Neural progenitor cell (in vitro differentiated cells): ENCODE measurements around the gene GPC4. TPM values are rescaled to one million over a fixed set of nuclear protein-coding genes. Genes with fewer than 3 reads are reported as not detected.

Experiments used
- DNase-seq: peaks from one replicate; pipeline ENCODE4 v3.0.0-alpha.2; 2016; ENCODE audit warnings: low spot score
- H2AFZ ChIP-seq: fragments of 200-600 bp; sonication (generic); replicated peaks from 2 replicates; pipeline ENCODE4 v1.6.1; 2016; ENCODE audit warnings: antibody characterized with exemption
- H3F3A ChIP-seq: fragments of 200-600 bp; sonication (generic); 2 replicates; pipeline ENCODE4 v1.6.1; 2016; ENCODE audit warnings: antibody characterized with exemption, low read depth
- H3K27ac ChIP-seq: fragments of 200-600 bp; sonication (generic); 2 replicates; pipeline ENCODE4 v1.5.1; 2016; ENCODE audit warnings: mild to moderate bottlenecking
- H3K27me3 ChIP-seq: fragments of 200-600 bp; sonication (generic); 2 replicates; pipeline ENCODE4 v1.6.1; 2016; ENCODE audit warnings: mild to moderate bottlenecking, moderate library complexity
- H3K36me3 ChIP-seq: fragments of 200-600 bp; sonication (generic); 2 replicates; pipeline ENCODE4 v1.5.1; 2016
- H3K4me1 ChIP-seq: fragments of 200-600 bp; sonication (generic); 2 replicates; pipeline ENCODE4 v1.6.1; 2016; ENCODE audit warnings: mixed run types
- H3K4me2 ChIP-seq: fragments of 200-600 bp; sonication (generic); 2 replicates; pipeline ENCODE4 v1.6.1; 2016
- H3K4me3 ChIP-seq: fragments of 200-600 bp; sonication (generic); 2 replicates; pipeline ENCODE4 v1.5.1; 2016
- H3K79me2 ChIP-seq: fragments of 200-600 bp; sonication (generic); 2 replicates; pipeline ENCODE4 v1.6.1; 2016; ENCODE audit warnings: low read depth
- H3K9ac ChIP-seq: fragments of 200-600 bp; sonication (generic); 2 replicates; pipeline ENCODE4 v1.6.1; 2016
- H3K9me3 ChIP-seq: fragments of 200-600 bp; sonication (generic); 2 replicates; pipeline ENCODE4 v1.5.1; 2016; ENCODE audit warnings: low read depth
- H4K20me1 ChIP-seq: fragments of 200-600 bp; sonication (generic); 2 replicates; pipeline ENCODE4 v1.6.1; 2016; ENCODE audit warnings: low read depth
- H3K27ac Mint-ChIP-seq: 3 replicates; pipeline ENCODE4 v1.8.0; 2021; ENCODE audit warnings: mixed read lengths
- H3K27me3 Mint-ChIP-seq: 2 replicates; pipeline ENCODE4 v1.8.0; 2022; ENCODE audit warnings: low read depth, mild to moderate bottlenecking, inconsistent platforms, moderate library complexity, mixed read lengths; ENCODE audit not compliant: insufficient read depth
- H3K36me3 Mint-ChIP-seq: 3 replicates; pipeline ENCODE4 v1.8.0; 2021; ENCODE audit warnings: mixed read lengths
- H3K4me1 Mint-ChIP-seq: 3 replicates; pipeline ENCODE4 v1.8.0; 2021; ENCODE audit warnings: mixed read lengths
- H3K4me3 Mint-ChIP-seq: 3 replicates; pipeline ENCODE4 v1.8.0; 2021; ENCODE audit warnings: mild to moderate bottlenecking, moderate library complexity, mixed read lengths
- H3K9me3 Mint-ChIP-seq: 3 replicates; pipeline ENCODE4 v1.8.0; 2020; ENCODE audit warnings: mixed read lengths
- CTCF ChIP-seq: fragments of 200-600 bp; sonication (generic); IDR thresholded peaks from 2 replicates; pipeline ENCODE4 v1.5.1; 2017; ENCODE audit warnings: antibody characterized with exemption, mild to moderate bottlenecking
- EZH2 ChIP-seq: fragments of 200-600 bp; sonication (generic); IDR thresholded peaks from 2 replicates; pipeline ENCODE4 v1.6.1; 2017; ENCODE audit warnings: antibody characterized with exemption, mild to moderate bottlenecking, moderate library complexity
- EZH2phosphoT487 ChIP-seq: fragments of 200-600 bp; sonication (generic); IDR thresholded peaks from 2 replicates; pipeline ENCODE4 v1.6.1; 2017; ENCODE audit warnings: antibody characterized with exemption
- total RNA-seq: library from RNA; depleted of rRNA; stranded (reverse); fragments of >200 nt; gene quantifications from 2 replicates; pipeline ENCODE4 v1.2.3, GENCODE V29; 2015; ENCODE audit warnings: low replicate concordance

Gene GPC4
- total RNA-seq, 1 donor from 2014 or later: 23.6 TPM

- no peak for DNase-seq
- Mint-ChIP-seq H3K36me3 (peaks cover 6% of the 10 kb centered on the region), H3K4me1 (peaks cover 33% of the 10 kb centered on the region)
Observed at GRCh38 chrX:133399411-133399810, 15.9 kb downstream of the GPC4 start.

GRCh38 chrX:133394765-133395164, 20.5 kb downstream of the GPC4 start:
- Mint-ChIP-seq H3K9me3 (no peaks in the 10 kb centered on the region), H3K27me3 (peaks cover 3% of the 10 kb centered on the region), H3K4me3 (no peak overlapping the region), H3K4me1 (peaks cover 52% of the 10 kb centered on the region), H3K36me3 (no peaks in the 10 kb centered on the region), H3K27ac (no peak overlapping the region)
- Histone ChIP-seq H3K4me2 (no peak overlapping the region), H3F3A (no peaks in the 10 kb centered on the region), H3K9me3 (no peaks in the 10 kb centered on the region), H3K36me3 (no peaks in the 10 kb centered on the region), H3K4me3 (no peak overlapping the region), H2AFZ (no peak overlapping the region), H4K20me1 (peaks cover 30% of the 10 kb centered on the region), H3K4me1 (peaks cover 25% of the 10 kb centered on the region), H3K79me2 (peaks cover 93% of the 10 kb centered on the region), H3K27ac (no peak overlapping the region), H3K9ac (no peak overlapping the region), H3K27me3 (no peaks in the 10 kb centered on the region)
- TF ChIP-seq CTCF (no peak), EZH2 (no peak), EZH2phosphoT487 (no peak)
- no peak for DNase-seq

More at GRCh38 chrX:133399411-133399810, 15.9 kb downstream of the GPC4 start:
- no peaks in the 10 kb centered on the region for H3K36me3 ChIP-seq
- no peaks in the 10 kb centered on the region for H3K27me3 ChIP-seq
- no peak overlapping the region for H3K4me3 ChIP-seq
- TF ChIP-seq EZH2phosphoT487 (no peak), CTCF (no peak), EZH2 (no peak)
- H3K4me2 ChIP-seq: no peak overlapping the region
- H3K27ac ChIP-seq: no peak overlapping the region
- H3K4me1 ChIP-seq: peaks cover 8% of the 10 kb centered on the region
- Mint-ChIP-seq H3K4me3 (no peak overlapping the region), H3K27me3 (peaks cover 3% of the 10 kb centered on the region), H3K27ac (no peak overlapping the region), H3K9me3 (no peaks in the 10 kb centered on the region)
- peaks cover 3% of the 10 kb centered on the region for H3F3A ChIP-seq
- no peak overlapping the region for H2AFZ ChIP-seq
- H3K9me3 ChIP-seq: no peaks in the 10 kb centered on the region
- peaks cover 91% of the 10 kb centered on the region for H3K79me2 ChIP-seq
- H3K9ac ChIP-seq: no peak overlapping the region
- H4K20me1 ChIP-seq: no peaks in the 10 kb centered on the region

- Histone ChIP-seq H3K4me2 (no peak overlapping the region), H3K4me1 (peaks cover 25% of the 10 kb centered on the region), H3K9ac (no peak overlapping the region), H4K20me1 (peaks cover 30% of the 10 kb centered on the region), H3K27ac (no peak overlapping the region), H3K27me3 (no peaks in the 10 kb centered on the region), H2AFZ (no peak overlapping the region), H3K9me3 (no peaks in the 10 kb centered on the region), H3K79me2 (peaks cover 90% of the 10 kb centered on the region), H3F3A (no peaks in the 10 kb centered on the region), H3K36me3 (no peaks in the 10 kb centered on the region), H3K4me3 (no peak overlapping the region)
- Mint-ChIP-seq H3K4me3 (no peak overlapping the region), H3K27ac (peak overlapping the region; percentile 74), H3K27me3 (no peaks in the 10 kb centered on the region), H3K36me3 (no peaks in the 10 kb centered on the region), H3K4me1 (peaks cover 57% of the 10 kb centered on the region), H3K9me3 (no peaks in the 10 kb centered on the region)
- no peak for DNase-seq
- TF ChIP-seq EZH2 (no peak), CTCF (no peak), EZH2phosphoT487 (no peak)
Observed at GRCh38 chrX:133392671-133393070, 22.6 kb downstream of the GPC4 start.
